Mammary epithelial cell (primary cell): Measurements from ENCODE around the gene FGA.

Experiments
- EZH2 ChIP-seq: IDR thresholded peaks from 2 replicates; pipeline ENCODE4 v1.6.1; 2012; ENCODE audit warnings: low read length, inconsistent platforms, borderline replicate concordance
- TF ChIP-seq, protein P1 (sequence below), 2 donors: IDR thresholded peaks in 1 of 2; conservative IDR thresholded peaks in 1 of 2; 2 replicates each; pipeline ENCODE4 v1.5.1; 2011 to 2012; ENCODE audit warnings: inconsistent platforms in 2 of 2, low read length in 2 of 2, mild to moderate bottlenecking in 2 of 2, control low read depth in 1 of 2, low read depth in 1 of 2; ENCODE audit not compliant: insufficient read depth in 1 of 2; ENCODE audit errors: extremely low read depth in 1 of 2

DNA sequence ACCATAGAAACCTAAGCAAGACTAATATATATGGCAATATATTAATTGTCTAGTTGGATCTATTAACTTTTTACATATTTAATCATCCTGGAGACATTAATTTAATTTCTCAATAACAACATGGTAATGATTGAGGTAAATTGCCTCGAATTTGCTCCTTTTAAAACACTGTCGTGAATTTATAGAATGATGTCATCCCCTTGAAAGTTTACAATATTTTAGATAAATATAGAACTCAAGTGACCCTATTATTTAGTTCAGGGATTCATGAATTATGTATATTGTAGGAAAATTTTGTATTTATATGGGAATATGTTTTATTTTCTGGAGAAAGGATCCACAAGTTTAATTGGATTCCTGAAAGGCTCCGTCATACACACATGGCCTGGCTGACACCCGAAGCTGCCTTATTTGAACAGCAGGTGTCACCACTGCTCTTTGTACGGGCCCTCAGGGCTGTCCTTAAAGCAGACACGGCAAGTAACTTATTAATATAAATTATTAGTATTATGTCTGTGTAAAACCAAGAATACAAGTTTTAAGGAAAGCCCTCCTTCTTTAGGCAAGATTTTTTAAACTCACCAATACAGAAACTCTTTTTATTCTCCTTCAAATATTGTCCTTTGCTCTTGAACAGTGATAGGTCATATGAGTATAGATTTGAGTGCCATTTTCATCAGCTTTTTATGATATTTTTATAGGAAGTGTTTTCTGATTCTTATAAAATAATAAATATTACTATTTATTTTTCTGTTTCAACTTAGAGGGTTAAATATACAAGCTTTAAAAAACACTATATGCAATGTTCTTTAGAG, 38.5 kb downstream of the FGA start:
- TF ChIP-seq, protein P1, sequence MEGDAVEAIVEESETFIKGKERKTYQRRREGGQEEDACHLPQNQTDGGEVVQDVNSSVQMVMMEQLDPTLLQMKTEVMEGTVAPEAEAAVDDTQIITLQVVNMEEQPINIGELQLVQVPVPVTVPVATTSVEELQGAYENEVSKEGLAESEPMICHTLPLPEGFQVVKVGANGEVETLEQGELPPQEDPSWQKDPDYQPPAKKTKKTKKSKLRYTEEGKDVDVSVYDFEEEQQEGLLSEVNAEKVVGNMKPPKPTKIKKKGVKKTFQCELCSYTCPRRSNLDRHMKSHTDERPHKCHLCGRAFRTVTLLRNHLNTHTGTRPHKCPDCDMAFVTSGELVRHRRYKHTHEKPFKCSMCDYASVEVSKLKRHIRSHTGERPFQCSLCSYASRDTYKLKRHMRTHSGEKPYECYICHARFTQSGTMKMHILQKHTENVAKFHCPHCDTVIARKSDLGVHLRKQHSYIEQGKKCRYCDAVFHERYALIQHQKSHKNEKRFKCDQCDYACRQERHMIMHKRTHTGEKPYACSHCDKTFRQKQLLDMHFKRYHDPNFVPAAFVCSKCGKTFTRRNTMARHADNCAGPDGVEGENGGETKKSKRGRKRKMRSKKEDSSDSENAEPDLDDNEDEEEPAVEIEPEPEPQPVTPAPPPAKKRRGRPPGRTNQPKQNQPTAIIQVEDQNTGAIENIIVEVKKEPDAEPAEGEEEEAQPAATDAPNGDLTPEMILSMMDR (conservative IDR thresholded peaks at IDR 0.05 in 1 of 2, IDR thresholded peaks at IDR 0.05 in 1 of 2; ENCODE audit: extremely low read depth in 1 of 2, insufficient read depth in 1 of 2, low read depth in 1 of 2, low read length in 2 of 2): peak; percentile 83 to 86
- TF ChIP-seq EZH2: no peak
